ENCODE measurements around the gene NRDC.

DNA sequence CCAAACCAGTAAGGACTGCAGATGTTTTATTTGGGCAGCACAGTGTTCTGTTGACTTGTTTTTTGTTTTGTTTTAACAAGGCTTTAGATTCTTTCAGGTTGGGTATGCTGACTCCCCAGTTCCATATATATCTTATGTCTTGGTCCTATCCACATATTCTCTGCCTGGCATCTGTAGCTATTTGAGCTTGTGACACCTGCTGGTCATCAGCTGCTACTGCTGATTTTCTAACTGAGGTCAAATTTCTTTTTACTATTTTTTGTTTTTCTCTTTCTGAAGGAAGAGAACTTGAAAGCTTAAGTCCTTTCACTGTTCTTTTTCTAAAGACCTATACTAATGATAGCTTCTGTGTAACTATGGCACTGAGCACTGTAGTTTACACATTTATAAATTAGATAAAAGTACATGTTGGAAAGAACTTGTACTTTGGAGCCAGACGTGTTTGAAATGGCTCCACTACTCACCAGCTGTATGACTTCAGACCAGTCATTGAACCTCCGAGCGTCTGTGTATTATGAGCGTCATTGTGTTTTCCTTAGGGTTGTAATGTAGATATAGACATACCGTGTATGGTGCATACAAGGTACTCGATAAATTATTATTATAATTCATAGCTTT is 109.4 kb downstream of the NRDC start:
- no peak for TF ChIP-seq EZH2phosphoT487 (conservative IDR thresholded peaks at IDR 0.05; ENCODE audit: low read length)
- TF ChIP-seq, protein P1, sequence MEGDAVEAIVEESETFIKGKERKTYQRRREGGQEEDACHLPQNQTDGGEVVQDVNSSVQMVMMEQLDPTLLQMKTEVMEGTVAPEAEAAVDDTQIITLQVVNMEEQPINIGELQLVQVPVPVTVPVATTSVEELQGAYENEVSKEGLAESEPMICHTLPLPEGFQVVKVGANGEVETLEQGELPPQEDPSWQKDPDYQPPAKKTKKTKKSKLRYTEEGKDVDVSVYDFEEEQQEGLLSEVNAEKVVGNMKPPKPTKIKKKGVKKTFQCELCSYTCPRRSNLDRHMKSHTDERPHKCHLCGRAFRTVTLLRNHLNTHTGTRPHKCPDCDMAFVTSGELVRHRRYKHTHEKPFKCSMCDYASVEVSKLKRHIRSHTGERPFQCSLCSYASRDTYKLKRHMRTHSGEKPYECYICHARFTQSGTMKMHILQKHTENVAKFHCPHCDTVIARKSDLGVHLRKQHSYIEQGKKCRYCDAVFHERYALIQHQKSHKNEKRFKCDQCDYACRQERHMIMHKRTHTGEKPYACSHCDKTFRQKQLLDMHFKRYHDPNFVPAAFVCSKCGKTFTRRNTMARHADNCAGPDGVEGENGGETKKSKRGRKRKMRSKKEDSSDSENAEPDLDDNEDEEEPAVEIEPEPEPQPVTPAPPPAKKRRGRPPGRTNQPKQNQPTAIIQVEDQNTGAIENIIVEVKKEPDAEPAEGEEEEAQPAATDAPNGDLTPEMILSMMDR (IDR thresholded peaks at IDR 0.05; ENCODE audit: insufficient read depth, low read length, poor library complexity, severe bottlenecking): peak; percentile 79

Measured in SU-DHL-6 (cell line).